ENCODE results near the gene FHIT.
A peak's percentile ranks its signal among the peaks of the same experiment; 100 is the strongest.
"Not testable (repeated sequence)": the region's sequence is repeated elsewhere in the genome, so short reads cannot be mapped to it uniquely, and the experiment has no call there.

FHIT gene

DNA sequence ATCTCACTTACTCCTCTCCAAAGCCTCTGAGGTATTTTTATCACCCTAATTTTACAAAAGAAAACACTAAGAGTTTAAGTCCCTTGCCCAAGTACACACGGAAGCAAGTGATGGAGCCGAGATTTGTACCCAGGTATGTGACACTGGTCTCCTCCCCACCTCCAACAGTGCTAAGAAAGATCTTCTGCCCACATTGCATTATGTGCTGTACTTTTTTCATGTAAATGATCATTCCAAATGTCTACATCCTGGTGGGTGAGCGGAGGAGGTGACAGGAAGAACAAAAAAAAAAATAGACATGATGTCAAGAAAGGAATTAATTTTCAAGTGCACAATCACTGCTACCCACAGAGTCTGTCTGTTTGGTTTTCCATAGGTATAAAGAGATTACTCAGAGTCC, 694.1 kb downstream of the FHIT start:
- no peak for DNase-seq (ENCODE audit: low read depth)

DNA sequence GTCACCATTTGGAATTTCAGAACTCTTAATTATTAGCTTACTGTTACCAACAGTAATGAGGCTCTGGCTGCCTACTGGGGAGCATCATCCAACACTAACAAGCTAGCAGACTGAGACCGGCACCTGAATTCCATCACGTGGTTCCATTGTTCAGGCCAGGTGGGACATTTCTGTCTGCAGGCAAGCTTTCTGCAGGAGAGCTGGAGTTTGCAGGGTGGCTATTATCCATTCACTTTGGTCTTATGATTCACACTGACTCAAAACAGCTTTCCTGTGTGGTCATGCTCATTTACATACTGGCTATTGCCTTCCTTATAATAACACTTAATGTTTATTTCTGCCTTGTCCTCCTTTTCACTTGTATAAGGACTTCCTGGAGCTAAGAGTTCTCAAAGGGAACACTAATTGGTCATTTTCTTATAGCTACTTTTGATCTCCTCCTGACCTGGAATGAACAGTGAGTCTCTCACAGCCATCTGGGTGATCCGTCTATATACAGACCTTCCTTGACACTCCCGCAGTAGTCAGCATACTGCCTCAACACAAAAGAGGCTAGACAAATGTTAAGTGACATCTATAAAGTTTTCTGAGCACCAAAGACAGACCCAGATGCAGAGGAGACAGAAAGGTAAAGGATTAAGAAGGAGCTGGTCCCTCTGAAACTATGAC, 695.4 kb downstream of the FHIT start:
- peak; percentile 42 for DNase-seq (ENCODE audit: low read depth)

DNA sequence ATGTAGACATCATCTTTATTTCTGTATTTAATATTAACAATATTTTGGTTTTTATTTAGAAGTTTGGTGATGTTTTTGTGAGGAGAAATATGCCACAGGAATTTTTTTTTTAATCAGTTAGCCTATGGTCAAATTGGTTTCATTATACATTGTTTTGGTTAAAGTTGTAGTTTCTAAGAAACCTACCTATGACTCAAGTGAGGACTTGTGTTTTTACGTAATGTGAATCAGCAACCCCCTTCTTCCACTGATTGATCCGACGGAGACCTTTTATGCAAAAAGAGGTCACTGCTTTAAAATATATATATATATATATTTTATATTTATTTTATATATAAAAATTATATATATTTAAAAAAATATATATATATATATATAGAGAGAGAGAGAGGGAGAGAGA, 698.1 kb downstream of the FHIT start:
- no peak for DNase-seq (ENCODE audit: low read depth)

DNA sequence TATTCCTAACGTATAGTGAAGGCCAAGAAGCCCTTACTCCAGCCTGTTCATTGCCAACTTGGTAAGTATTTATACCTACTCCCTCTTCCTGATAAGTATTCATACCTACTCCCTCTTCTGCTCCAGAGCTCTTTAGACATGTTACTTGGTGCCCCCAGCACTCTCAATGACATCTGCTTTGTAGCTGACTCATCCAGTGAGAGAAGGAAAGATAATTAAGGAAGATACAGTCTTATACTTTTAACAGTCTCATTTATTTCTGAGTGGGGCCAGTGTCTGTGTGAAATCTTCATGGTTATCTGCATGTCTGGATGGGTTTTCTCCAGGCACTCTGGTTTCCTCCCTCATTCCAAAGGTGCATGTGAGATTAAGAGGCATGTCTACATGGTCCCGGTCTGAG, 698.7 kb downstream of the FHIT start:
- DNase-seq (ENCODE audit: low read depth), result peak; percentile 34

DNA sequence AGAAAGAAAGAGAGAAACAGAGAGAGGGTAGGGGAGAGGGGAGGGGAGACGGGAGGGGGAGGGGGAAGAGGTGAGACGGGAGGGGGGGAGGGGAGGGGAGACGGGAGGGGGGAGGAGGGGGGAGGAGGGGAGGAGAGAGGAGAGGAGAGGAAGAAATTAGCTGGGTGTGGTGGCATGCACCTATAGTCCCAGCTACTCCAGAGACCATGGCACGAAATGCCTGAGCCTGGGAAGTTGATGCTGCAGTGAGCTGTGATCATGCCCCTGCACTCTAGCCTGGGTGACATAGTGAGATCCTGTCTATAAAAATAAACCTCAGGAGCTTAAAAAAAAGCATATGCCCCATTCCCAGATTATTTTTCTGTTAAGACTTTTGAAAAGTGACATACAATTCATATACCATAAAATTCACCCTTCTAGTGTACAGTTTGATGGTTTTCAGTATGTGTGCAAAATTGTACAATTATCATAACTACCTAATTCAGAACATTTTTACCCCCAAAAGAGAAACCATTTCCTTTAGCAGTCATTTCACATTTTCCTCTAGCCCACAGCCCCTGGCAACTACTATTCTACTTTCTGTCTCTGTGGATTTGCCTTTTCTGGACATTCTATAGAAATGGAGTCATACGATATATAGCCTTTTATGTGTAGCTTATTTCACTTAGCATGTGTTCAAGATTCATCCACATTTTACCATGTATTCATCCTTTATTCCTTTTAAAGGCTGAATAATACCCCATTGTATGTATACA, 699.6 kb downstream of the FHIT start:
- no peak for DNase-seq (ENCODE audit: low read depth)

DNA sequence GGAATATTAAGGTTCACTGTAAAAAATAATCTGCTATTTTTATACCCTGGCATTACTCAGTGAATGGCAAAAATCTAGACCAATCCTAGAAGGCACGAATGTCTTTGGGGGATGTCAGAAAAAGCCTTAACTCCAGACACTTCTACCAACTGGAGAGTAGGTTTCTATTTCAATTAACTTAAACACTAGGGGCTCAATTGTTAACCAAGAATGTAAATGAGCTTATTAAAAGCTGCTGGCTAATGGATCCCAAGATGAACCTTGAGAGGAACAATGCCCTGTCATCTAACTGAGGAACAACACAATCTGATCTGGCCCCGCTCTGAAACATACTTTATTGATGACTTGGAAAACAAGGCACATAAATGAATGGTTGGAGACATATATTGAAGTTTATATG, 701.4 kb downstream of the FHIT start:
- no peak for DNase-seq (ENCODE audit: low read depth)

GRCh38 chr3:60542995-60543394, 708.3 kb downstream of the FHIT start:
- DNase-seq (ENCODE audit: low read depth), result peak; percentile 25

DNA sequence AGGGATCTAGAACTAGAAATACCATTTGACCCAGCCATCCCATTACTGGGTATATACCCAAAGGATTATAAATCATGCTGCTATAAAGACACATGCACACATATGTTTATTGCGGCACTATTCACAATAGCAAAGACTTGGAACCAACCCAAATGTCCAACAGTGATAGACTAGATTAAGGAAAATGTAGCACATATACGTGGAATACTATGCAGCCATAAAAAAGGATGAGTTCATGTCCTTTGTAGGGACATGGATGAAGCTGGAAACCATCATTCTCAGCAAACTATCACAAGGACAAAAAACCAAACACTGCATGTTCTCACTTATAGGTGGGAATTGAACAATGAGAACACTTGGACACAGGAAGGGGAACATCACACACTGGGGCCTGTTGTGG, 711.9 kb downstream of the FHIT start:
- not testable (repeated sequence) for DNase-seq (ENCODE audit: low read depth)

DNA sequence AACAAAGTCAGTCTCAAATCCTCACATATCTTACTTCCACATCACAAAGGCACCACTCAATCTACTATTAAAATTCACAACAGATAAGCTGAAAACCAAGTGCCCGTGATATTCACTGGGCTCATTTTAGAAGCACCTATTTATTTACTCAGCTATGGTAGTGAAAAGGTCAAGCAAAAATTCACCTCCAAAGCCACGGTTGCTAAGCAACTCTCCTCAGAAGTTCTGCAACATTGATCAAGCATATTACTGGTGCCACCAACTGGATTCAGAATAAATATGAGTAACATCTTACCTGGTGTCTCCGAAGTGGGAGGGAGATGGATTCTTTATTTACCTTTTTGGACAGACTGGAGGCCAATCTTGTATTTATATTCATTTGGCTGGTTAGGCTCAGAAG, 714.8 kb downstream of the FHIT start:
- DNase-seq (ENCODE audit: low read depth), result no peak

GRCh38 chr3:60531759-60532158, 719.5 kb downstream of the FHIT start:
- no peak for DNase-seq (ENCODE audit: low read depth)

- DNase-seq (ENCODE audit: low read depth), result no peak
These were observed 722.6 kb downstream of the FHIT start for GRCh38 chr3:60528651-60529050.

DNA sequence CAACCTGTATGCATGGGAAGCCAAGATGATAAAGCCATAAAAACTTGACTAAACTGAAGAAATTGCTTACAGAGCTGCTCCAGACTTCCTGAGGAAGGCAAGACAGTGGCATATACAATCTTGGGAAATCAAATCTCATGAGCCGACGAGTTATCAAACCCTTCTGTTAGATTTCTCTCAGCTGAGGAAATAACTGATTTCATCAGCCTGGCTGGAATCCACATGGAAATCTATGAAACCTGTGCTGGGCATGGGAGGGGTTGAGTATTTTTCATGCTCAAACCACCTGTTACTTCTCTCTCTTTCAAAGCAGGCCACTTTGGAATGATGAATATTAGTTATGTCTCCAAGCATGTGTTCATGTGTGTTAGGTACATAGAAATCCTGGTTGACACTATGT, 727.7 kb downstream of the FHIT start:
- DNase-seq (ENCODE audit: low read depth), result no peak

GRCh38 chr3:60517134-60517533, 734.1 kb downstream of the FHIT start:
- DNase-seq (ENCODE audit: low read depth), result no peak

DNA sequence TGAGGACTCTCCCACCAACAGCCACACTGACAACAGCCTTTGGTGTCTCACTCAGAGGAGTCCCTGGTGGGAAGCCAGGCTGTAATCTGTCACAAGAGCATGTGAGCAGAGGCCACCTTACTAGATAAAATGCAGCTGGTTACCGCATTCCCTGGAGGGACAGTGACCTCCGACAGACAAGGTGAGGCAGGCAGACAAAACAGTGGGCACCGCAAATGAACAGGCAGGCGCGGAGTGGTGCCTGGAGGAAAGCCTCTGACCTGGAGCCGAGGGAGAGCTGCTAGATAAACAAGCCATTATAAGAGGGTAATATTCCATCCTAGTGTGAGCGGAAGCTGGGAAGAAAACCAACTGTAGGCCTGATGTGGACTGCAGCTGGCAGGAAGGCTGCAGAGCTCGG, 736.4 kb downstream of the FHIT start:
- DNase-seq (ENCODE audit: low read depth), result no peak

DNA sequence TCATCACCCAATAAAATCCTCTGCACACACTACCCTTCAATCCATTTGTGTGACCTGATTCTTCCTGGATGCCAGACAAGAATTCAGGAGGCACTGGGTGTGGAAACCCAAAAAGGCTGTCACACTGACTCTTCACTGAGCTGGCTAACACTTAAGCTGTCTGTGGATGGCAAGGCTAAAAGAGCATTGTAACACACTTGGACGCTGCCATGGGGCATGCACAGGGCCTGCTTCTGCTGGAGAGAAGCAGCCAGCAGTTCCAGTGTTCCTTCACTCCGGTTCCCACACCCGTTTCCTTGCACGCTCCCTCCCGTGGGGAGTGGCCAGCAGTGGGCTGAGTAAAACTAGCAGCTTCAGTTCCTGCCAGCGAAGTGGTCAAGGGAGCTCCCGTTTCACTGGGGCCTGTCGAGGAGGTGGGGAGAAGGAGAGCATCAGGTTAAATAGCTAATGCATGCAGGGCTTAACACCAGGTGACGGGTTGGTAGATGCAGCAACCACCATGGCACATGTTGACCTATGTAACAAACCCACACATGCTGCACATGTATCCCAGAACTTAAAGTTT, 737.1 kb downstream of the FHIT start:
- no peak for DNase-seq (ENCODE audit: low read depth)

- no peak for DNase-seq (ENCODE audit: low read depth)
These were observed 738.0 kb downstream of the FHIT start for GRCh38 chr3:60513241-60513640.

GRCh38 chr3:60512506-60512905, 738.7 kb downstream of the FHIT start:
- no peak for DNase-seq (ENCODE audit: low read depth)

GRCh38 chr3:60509471-60509870, 741.8 kb downstream of the FHIT start:
- no peak for DNase-seq (ENCODE audit: low read depth)

DNA sequence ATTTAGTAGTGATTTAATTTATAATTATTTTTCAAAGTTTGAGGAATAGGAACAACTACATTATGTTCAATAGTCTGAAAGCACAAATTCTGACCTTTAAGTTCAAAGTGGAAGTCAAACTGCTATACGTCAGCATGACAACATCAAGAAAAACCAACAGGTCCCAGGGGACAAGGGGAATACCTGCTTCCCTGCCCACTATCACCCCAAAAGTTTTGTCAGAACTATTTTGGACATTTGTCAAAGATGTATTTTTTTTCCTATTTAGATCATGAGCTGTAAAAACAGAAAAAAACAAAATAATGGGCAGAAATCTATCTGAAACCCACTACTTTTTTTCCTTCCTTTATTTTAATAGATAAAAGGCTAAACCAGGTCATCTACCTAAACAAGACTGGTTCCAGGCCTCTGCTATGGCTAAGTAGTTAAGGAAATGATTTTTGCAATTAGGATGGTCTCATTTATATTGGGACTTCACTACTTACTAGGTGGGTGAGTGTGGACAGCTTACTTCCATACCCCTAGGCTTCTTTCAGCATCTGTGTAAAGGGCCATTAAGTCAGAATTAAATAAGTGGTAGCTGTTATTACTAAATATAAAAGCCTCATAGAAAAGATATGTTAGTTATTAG, 746.3 kb downstream of the FHIT start:
- no peak for DNase-seq (ENCODE audit: low read depth)

DNA sequence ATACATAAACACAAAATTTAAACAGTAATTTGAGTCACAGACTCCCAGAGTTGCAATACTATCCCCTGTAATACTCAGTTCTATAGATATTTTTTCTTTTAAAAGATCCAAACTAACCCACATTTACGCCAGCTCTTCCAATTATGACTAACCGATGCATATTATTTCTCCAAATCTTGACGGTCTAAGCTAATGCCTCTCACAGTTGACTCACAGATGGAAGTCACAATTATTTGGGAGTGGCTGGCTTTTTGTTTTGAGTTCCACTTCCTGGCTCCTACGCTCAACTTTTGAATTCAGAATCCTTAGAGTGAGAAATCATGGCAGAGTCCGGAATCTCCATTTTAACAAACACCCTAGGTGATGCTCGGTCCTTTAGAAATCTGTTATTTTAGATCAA, 749.9 kb downstream of the FHIT start:
- DNase-seq (ENCODE audit: low read depth), result no peak

DNA sequence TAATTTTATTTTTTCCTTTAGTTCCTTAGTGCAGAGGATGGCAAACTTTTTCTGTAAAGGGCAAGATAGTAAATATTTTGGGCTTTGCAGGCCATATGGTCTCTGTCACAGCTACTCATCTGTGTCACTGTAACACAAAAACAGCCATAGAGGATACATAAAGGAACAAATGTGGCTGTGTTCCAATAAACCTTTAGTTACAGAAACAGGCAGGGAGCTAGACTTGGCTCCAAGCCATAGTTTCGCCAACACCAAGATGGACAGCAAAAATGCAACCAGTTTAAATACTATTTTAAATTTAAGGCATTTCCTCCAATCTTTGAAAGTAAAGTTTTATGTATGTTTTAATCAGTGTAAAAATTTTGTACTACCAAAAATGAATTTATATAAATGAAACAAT, 753.4 kb downstream of the FHIT start:
- DNase-seq (ENCODE audit: low read depth), result no peak

DNA sequence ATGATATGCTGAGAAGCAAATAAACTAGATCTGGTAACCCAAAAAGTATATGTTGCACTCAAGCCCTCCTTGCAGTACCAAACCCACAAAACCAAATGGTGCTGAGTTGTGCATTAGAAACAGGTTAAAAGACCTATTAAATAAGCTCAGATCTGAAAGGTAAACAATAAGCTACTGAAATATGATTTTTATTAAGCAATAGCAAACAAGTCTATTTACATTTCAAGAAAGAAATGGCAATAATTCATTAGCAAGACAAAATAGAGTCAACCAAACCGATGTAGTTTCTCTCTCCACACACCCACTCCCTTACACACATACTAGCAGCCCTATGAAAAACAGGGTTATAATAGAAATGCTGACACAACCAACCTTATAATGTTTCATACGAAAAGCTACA, 760.3 kb downstream of the FHIT start:
- DNase-seq (ENCODE audit: low read depth), result no peak

DNA sequence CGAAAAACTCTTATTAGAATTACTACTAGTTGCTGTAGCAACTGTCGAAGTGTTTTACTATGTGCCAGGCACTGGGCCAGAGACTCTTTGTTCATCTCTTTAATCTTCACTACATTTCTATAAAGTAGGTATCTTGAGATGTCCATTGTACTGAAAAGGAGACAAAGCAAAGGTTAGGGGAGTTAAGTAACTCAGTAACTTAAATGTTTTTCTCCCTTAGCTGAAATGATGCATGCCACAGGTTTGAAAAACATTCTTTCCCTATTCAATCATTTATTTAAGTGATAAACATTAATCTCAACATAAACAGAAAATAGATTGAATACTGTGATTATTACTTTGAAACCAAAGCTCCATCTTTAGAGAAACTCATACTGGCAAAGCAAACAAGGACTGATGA, 776.2 kb downstream of the FHIT start:
- DNase-seq (ENCODE audit: low read depth), result no peak

Data from EH (cell line).